Stomach (tissue), 4 donors: ENCODE results near the gene PDX1.

Source experiments
- EP300 ChIP-seq: sonication (generic); formaldehyde crosslinking; IDR thresholded peaks from one replicate; pipeline ENCODE4 v1.6.1; 2017; ENCODE audit warnings: antibody characterized with exemption
- POLR2A ChIP-seq, 4 donors: fragments of 450-650 bp; IDR thresholded peaks; one replicate each; pipeline ENCODE4 v1.6.1; 2016; ENCODE audit warnings: antibody characterized with exemption in 4 of 4, control low read depth in 2 of 4, mild to moderate bottlenecking in 1 of 4, moderate library complexity in 1 of 4
- TF ChIP-seq, protein P1 (sequence below), 7 experiments: fragments of 450-650 bp in 4 of 7; fragments of 200-600 bp in 3 of 7; sonication (generic) in 3 of 7; IDR thresholded peaks; one replicate each; pipeline ENCODE4 v1.5.1; 2016 to 2019; ENCODE audit warnings: antibody characterized with exemption in 7 of 7, control low read depth in 2 of 7, mild to moderate bottlenecking in 1 of 7

DNA sequence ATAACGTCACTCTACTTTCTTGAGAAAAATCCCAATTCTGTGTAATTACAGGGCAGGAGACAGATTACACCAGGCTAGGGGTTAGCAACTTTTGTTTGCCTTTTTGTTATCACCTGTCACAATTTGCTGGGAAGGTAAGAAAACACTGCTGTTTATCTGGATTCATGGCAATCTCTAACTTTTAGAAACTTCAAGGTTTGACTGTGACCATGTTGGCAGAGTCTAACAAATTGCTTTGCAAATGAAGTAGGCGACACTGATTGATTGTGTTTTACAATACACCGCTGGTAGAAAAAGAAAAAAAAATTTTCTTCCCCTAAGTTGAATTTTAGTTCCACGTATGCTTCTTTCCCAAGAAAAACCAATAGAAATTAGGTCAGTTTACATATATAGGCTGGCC lies 10.4 kb upstream of the PDX1 start:
- TF ChIP-seq, protein P1, sequence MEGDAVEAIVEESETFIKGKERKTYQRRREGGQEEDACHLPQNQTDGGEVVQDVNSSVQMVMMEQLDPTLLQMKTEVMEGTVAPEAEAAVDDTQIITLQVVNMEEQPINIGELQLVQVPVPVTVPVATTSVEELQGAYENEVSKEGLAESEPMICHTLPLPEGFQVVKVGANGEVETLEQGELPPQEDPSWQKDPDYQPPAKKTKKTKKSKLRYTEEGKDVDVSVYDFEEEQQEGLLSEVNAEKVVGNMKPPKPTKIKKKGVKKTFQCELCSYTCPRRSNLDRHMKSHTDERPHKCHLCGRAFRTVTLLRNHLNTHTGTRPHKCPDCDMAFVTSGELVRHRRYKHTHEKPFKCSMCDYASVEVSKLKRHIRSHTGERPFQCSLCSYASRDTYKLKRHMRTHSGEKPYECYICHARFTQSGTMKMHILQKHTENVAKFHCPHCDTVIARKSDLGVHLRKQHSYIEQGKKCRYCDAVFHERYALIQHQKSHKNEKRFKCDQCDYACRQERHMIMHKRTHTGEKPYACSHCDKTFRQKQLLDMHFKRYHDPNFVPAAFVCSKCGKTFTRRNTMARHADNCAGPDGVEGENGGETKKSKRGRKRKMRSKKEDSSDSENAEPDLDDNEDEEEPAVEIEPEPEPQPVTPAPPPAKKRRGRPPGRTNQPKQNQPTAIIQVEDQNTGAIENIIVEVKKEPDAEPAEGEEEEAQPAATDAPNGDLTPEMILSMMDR (IDR thresholded peaks at IDR 0.05) = no peak
- TF ChIP-seq POLR2A (IDR thresholded peaks at IDR 0.05) (no peak), EP300 (no peak)
